Calu3 (cell line): ENCODE data around the gene BAIAP3. TPM values are rescaled to one million over a fixed set of nuclear protein-coding genes. Genes with fewer than 3 reads are reported as not detected.

ENCODE experiments used
- BruUV-seq: library from RNA; stranded (reverse); fragments of 400-500 nt; replicated peaks from 2 replicates; lab custom pipeline; 2021; lab: Mats Ljungman, UMichigan
- CTCF ChIA-PET: fragments of 300-600 bp; sonication (Branson Sonifier 250); formaldehyde crosslinking; loops from one replicate; lab custom pipeline; 2022; ENCODE audit warnings: antibody characterized with exemption; lab: Charles Lee
- DNase-seq: peaks from one replicate; pipeline ENCODE4 v3.0.0; 2022
- H3K27ac Mint-ChIP-seq: one replicate; pipeline ENCODE4 v1.8.0; 2022; ENCODE audit warnings: mixed read lengths; ENCODE audit not compliant: unreplicated experiment
- H3K27me3 Mint-ChIP-seq: one replicate; pipeline ENCODE4 v1.8.0; 2022; ENCODE audit warnings: mixed read lengths; ENCODE audit not compliant: unreplicated experiment
- H3K36me3 Mint-ChIP-seq: one replicate; pipeline ENCODE4 v1.8.0; 2022; ENCODE audit warnings: mild to moderate bottlenecking, moderate library complexity, mixed read lengths; ENCODE audit not compliant: insufficient read depth, unreplicated experiment
- H3K4me1 Mint-ChIP-seq: one replicate; pipeline ENCODE4 v1.8.0; 2022; ENCODE audit warnings: mild to moderate bottlenecking, low read depth, mixed read lengths; ENCODE audit not compliant: unreplicated experiment
- H3K4me3 Mint-ChIP-seq: one replicate; pipeline ENCODE4 v1.8.0; 2022; ENCODE audit warnings: mild to moderate bottlenecking, low read depth, moderate library complexity, mixed read lengths; ENCODE audit not compliant: unreplicated experiment
- H3K9me3 Mint-ChIP-seq: one replicate; pipeline ENCODE4 v1.8.0; 2022; ENCODE audit warnings: low read depth, mixed read lengths; ENCODE audit not compliant: unreplicated experiment
- CTCF ChIP-seq: fragments of 200-600 bp; IDR thresholded peaks from one replicate; pipeline ENCODE4 v1.8.0; 2022; ENCODE audit warnings: antibody characterized with exemption; ENCODE audit not compliant: unreplicated experiment
- intact Hi-C: fragments of 100-400 bp; cut with micrococcal nuclease; formaldehyde crosslinking; loops from one replicate; pipeline ENCODE4 v1.10.0; 2022; ENCODE audit not compliant: unreplicated experiment
- total RNA-seq: library from RNA; stranded (reverse); gene quantifications from 2 replicates; pipeline ENCODE4 v1.2.3, GENCODE V29; 2022

The BAIAP3 gene
- total RNA-seq, 1 experiment from 2014 or later: 2.4 TPM

GRCh38 chr16:1335996-1336395 lies 2.6 kb downstream of the BAIAP3 start:
- DNase-seq: no peak
- Mint-ChIP-seq H3K9me3 (no peaks in the 10 kb centered on the region), H3K27me3 (peaks cover 32% of the 10 kb centered on the region), H3K4me3 (no peak overlapping the region), H3K27ac (no peak overlapping the region), H3K4me1 (peaks cover 8% of the 10 kb centered on the region), H3K36me3 (peaks cover 18% of the 10 kb centered on the region)
- intact Hi-C loops: no loop called here
- no TSS peak for BruUV-seq
- TF ChIP-seq CTCF: no peak
- CTCF ChIA-PET: no interaction called here

- TF ChIP-seq CTCF: no peak
- Mint-ChIP-seq H3K4me3 (no peak overlapping the region), H3K36me3 (peaks cover 12% of the 10 kb centered on the region), H3K27ac (no peak overlapping the region), H3K9me3 (no peaks in the 10 kb centered on the region), H3K27me3 (peaks cover 32% of the 10 kb centered on the region), H3K4me1 (peaks cover 2% of the 10 kb centered on the region)
- intact Hi-C loops: no loop called here
- BruUV-seq: no TSS peak
- DNase-seq: no peak
- CTCF ChIA-PET: interaction anchor here (0.6 kb wide), 1 partner anchor 28 kb away, joined by 3 read pairs; no protein-coding TSS in a partner anchor
Observed at GRCh38 chr16:1336619-1337018, 3.2 kb downstream of the BAIAP3 start.

- Mint-ChIP-seq H3K4me1 (no peaks in the 10 kb centered on the region), H3K9me3 (no peaks in the 10 kb centered on the region), H3K27ac (no peak overlapping the region), H3K4me3 (no peak overlapping the region), H3K36me3 (peaks cover 8% of the 10 kb centered on the region), H3K27me3 (peaks cover 33% of the 10 kb centered on the region)
- CTCF ChIA-PET: interaction anchor here (0.9 to 1.8 kb wide), 2 partner anchors 9 to 36 kb away, joined by 4 to 7 read pairs; no protein-coding TSS in a partner anchor
- intact Hi-C loops: no loop called here
- BruUV-seq: no TSS peak
- no peak for DNase-seq
- no peak for TF ChIP-seq CTCF
Observed at GRCh38 chr16:1337486-1337885, 4.0 kb downstream of the BAIAP3 start.

GRCh38 chr16:1338119-1338730 lies 4.8 kb downstream of the BAIAP3 start:
- TF ChIP-seq CTCF: peak; percentile 92
- Mint-ChIP-seq H3K9me3 (no peaks in the 10 kb centered on the region), H3K36me3 (peaks cover 16% of the 10 kb centered on the region), H3K4me3 (no peak overlapping the region), H3K4me1 (peaks cover 7% of the 10 kb centered on the region), H3K27ac (no peak overlapping the region), H3K27me3 (peaks cover 40% of the 10 kb centered on the region)
- CTCF ChIA-PET: interaction anchor here (0.9 to 1.8 kb wide), 3 partner anchors 8 to 37 kb away, joined by 3 to 7 read pairs (median 4); no protein-coding TSS in a partner anchor
- peak; percentile 90 for DNase-seq
- intact Hi-C loops: no loop called here
- BruUV-seq: no TSS peak
